A172 (cell line): Measurements from ENCODE around the gene KAZALD1. TPM values are rescaled to one million over a fixed set of nuclear protein-coding genes. Genes with fewer than 3 reads are reported as not detected.

Source experiments
- DNase-seq: peaks from one replicate; pipeline ENCODE4 v3.0.0-alpha.2; 2015; ENCODE audit warnings: low spot score
- total RNA-seq: library from RNA; depleted of rRNA; stranded (reverse); fragments of >200 nt; shearing (Covaris generic); gene quantifications from 2 replicates; pipeline ENCODE4 v1.2.3, GENCODE V29; 2014; rRNA removed

Gene KAZALD1
- 19.3 and 25.0 TPM in 2 replicates for total RNA-seq

- DNase-seq: no peak
Observed at GRCh38 chr10:101061624-101062231, at the start of gene KAZALD1. Gene KAZALD1, plus strand, starts transcription at chr10:101061989. Its CDS starts 604 bp downstream, at chr10:101062593.

GRCh38 chr10:101012525-101013364 lies 49.0 kb upstream of the KAZALD1 start:
- DNase-seq: peak; percentile 90

- no peak for DNase-seq
Observed at GRCh38 chr10:101013365-101013825, 48.4 kb upstream of the KAZALD1 start.

GRCh38 chr10:101014230-101014884 lies 47.4 kb upstream of the KAZALD1 start:
- peak; percentile 68 for DNase-seq

DNA sequence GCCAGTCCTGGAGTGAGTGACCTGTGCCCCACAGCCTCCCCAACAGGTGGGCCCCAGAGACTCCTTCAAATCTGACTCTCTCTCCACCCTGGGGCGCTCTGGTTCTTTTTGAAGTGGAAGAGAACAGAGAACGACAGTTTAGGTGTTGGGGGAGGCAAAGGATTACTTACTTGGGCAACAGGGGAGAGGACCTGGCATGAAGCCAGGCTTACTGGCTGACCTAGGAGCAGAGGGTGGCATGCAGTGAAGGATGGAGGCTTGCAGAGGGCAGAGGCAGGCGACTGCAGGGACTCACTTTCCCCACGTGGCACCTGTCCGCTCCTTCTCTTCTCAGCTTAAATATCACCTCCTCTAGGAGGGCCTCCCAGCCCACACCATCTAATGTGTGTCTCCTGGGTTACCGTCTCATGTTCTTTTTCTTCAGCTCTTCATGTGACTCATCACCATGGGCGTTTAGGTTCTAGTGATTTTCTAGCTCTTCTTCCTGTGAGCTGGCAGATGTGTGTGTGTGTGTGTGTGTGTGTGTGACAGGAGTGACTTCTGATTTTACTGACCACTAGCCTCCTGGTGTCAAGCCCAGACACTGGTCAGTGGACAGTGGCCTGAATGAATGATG lies 46.7 kb upstream of the KAZALD1 start:
- peak; percentile 86 for DNase-seq

GRCh38 chr10:101015582-101015973 lies 46.2 kb upstream of the KAZALD1 start:
- DNase-seq: no peak

DNA sequence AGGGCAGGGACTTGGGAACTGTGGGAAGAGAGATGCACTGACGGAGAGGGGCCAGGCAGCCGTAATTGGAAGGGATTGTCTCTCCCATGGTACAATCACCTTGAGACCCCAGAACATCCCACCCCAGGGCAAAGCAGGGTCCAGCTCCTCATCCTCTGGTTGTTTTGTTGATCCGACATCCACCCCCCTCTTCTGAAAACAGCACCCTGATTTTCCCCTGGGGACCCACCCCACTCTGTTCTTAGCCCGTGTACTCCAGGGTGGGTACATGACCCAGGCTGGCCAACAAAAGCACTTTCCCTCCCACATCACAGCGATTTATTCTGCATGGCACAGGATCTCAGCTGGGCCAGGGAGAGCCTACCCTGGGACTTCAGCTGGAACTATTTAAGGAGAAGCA lies 45.0 kb upstream of the KAZALD1 start:
- no peak for DNase-seq

DNA sequence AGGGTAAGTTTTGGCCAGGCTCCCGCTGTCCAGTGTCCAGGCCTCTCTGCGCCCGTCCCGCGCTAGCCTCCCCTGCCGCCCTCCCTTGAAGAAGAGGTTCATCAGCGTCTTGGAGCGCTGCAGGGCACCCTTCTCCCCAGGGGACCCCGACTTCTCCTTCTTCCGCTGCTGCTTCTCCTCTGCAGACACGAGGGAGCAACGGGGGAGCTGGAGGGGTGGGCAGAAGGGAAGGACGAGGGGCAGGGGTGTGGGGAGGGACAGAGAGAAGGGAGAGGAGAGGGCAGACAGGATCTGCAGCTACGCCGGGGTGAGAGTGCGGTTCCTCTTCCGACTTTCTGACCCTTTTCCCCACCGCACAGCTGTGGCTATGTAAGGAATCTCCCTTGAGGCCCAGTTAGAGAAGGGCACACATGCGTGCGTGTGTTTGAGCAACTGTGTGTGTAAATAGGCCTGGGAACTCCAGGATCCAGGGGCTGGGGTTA lies 43.6 kb upstream of the KAZALD1 start:
- no peak for DNase-seq

DNA sequence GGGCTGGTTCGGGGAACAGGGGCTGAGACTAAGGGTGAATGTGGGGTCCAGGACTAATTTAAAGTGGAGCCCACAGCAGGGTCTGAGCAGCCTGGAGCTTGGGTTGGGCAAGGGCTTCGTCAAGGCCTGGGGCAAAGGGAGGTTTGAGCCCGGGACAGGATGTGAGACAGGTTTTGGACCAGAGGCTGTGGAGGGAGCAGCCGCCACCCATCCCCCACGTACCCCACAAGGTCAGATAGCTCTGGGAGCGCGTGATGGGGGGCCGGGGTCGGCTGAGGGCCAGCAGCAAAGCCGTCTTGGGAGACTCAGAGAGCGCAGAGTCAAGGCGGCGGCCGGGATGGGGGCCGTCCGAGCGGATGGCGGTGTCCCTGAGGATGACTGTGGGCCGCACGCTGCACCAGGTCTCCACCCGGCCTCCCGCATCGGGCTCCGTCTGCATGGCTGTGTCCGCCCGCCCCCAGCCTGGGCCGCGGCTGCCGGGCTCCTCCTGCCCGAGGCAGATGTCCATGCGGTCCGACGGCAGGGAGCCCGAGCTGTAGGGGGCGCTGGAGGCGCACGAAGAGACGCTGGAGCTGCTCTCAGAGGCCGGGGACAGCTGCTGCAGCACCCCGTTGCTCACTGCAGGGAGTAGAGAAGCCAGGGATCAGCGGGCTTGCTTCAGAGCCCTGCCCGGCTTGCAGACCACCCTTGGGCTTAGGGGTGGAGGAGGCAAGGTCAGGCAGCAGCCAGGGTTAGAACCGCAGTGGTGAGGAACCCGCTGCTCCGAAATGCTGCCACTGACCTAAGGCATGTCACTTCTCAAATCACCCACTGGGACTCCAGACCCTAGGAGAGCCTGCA lies 43.0 kb upstream of the KAZALD1 start:
- DNase-seq: peak; percentile 77

- no peak for DNase-seq
Observed at GRCh38 chr10:101019440-101019703, 42.4 kb upstream of the KAZALD1 start.

- DNase-seq: no peak
Observed at GRCh38 chr10:101020427-101021075, 41.2 kb upstream of the KAZALD1 start.

GRCh38 chr10:101021239-101021638 lies 40.5 kb upstream of the KAZALD1 start:
- no peak for DNase-seq

- no peak for DNase-seq
Observed at GRCh38 chr10:101021692-101022251, 40.0 kb upstream of the KAZALD1 start.

DNA sequence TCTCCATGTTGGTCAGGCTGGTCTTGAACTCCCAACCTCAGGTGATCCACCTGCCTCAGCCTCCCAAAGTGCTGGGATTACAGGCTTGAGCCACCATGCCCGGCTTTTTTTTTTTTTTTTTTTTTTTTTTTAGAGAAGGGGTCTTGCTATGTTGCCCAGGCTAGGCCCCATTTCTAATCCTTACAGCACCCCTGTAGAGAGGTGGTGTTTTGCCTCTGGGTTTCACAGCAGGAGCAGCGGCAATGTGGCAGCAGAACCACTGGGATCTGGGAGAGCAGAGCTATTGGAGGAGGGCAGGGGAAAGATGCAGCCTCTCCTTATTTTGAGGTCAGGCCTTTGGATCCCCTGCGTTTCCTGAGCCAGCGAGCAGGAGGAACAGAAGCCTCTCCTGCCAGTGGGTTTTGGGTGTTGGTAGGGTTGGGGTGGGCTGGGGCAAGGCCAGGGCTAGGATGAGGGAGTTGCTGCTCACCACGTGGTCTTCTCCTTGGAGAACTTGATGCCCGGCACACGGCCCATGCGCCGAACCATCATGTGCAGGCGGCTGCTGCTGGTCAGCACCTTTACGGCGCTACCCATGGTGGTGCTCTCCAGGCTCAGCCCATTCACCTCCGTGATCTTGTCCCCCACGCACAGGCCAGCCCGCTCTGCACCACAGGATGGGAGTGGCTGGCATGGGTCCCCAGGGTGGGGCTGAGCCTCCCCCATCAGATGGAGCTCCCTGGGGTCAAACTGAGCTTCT lies 38.7 kb upstream of the KAZALD1 start:
- DNase-seq: no peak

DNA sequence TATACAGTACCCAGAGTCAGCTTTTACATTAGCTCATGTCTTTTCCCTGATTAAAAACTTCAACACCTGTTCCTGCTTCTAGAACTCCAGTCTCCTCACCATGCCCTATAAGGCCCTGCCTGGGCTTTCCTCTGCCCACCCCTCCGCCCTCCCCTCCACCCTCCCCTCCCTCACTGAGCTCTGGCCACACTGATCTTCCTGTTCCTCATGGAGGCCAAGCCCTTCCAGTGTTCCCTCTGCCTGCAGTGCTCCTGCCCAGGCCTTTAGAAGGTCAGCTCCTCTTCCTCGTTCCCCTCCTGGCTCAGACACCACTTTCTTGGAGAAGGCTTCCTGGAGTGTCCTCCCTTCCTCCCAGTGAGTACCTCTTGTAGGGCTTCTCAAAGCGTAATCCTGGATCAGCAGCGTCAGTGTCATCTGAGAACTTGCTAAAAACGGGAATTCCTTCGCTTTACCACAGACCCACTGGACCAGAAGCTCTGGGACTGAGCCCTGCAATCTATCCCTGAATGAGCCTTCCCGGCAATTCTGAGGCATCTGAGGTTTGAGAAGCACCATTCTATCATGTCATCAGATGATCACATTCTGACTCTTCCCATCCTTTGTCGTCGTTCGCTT lies 34.6 kb upstream of the KAZALD1 start:
- no peak for DNase-seq

GRCh38 chr10:101028446-101029337 lies 33.1 kb upstream of the KAZALD1 start:
- DNase-seq: peak; percentile 45

DNA sequence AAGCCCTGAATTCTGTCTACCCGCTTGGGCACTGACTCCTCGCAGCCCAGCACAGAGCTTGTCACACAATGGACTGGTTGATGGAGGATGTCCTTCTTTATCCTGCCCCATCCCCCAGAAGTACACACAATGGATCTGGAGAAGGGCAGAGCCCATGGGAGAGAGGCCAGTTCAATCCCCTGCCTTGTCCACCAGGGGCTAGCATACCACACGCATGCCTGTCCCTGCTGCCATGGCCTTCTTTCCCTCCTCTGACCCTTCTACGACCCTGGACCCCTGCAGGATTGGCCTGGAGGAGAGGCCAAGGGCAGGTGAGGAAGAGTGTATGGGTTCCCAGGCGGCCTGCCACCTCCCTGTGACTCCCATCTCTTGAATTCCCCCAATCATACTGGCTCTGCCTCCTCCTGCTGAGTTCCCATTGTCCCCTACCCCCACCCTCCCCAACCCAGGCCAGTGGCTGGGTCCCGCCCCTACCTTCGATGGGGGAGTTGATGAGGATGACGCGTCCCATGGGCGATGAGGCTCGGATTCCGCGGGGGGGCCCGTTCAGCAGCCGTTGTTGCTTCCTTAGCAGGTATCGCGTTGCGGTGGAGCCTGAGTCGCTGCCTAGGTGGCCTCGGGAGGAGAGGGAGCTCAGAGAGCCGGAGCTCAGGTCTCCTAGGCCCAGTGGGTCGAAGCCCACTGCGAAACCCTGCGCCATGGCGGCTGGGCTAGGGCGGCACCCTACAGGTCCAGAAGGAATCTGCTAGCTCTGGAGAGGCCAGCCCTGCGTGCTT lies 32.1 kb upstream of the KAZALD1 start:
- no peak for DNase-seq
